T-cell (primary cell): ENCODE results near the gene MTOR. TPM values are rescaled to one million over a fixed set of nuclear protein-coding genes. Genes with fewer than 3 reads are reported as not detected.
"Not testable (repeated sequence)": the region's sequence is repeated elsewhere in the genome, so short reads cannot be mapped to it uniquely, and the experiment has no call there.

Source experiments
- ATAC-seq, 4 experiments: fragments of 200-7000 bp in 3 of 4; fragments of 150-1000 bp in 1 of 4; cut with Tn5 transposase; replicated peaks in 1 of 4; 1 replicate in 3 of 4; 2 replicates in 1 of 4; pipeline ENCODE4 v1.10.0; 2021; ENCODE audit warnings: moderate library complexity in 3 of 4, mild to moderate bottlenecking in 2 of 4, moderate number of reproducible peaks in 1 of 4
- CTCF ChIA-PET, 2 donors: fragments of 300-600 bp; sonication (Branson Sonifier 250); formaldehyde crosslinking; loops; one replicate each; lab custom pipeline; 2022; ENCODE audit warnings: antibody characterized with exemption in 2 of 2; lab: Charles Lee
- POLR2A ChIA-PET, 2 donors: fragments of 300-600 bp; sonication (Branson Sonifier 250); formaldehyde crosslinking; loops; one replicate each; lab custom pipeline; 2022; ENCODE audit warnings: antibody characterized with exemption in 2 of 2; lab: Charles Lee
- DNase-seq, 35 experiments: peaks; one replicate each; pipeline versions ENCODE4 v3.0.0 to v3.0.0-alpha.2; 2013 to 2023
- H3K27ac ChIP-seq: one replicate; pipeline ENCODE4 v1.5.1; 2013; ENCODE audit warnings: low read length
- H3K27me3 ChIP-seq, 2 experiments: replicated peaks in 1 of 2; 1 replicate in 1 of 2; 2 replicates in 1 of 2; pipeline versions ENCODE4 v1.6.1 to v1.7.0; 2013; ENCODE audit warnings: low read length in 1 of 2, mixed read lengths in 1 of 2; ENCODE audit not compliant: control insufficient read depth in 2 of 2, insufficient read depth in 2 of 2; ENCODE audit errors: extremely low read depth in 1 of 2
- H3K36me3 ChIP-seq, 2 donors: 1 replicate in 1 of 2; 2 replicates in 1 of 2; pipeline versions ENCODE4 v1.6.1 to v1.7.0; 2013; ENCODE audit warnings: low read length in 1 of 2; ENCODE audit not compliant: control insufficient read depth in 2 of 2, insufficient read depth in 1 of 2; ENCODE audit errors: extremely low read depth in 1 of 2
- H3K4me1 ChIP-seq, 2 experiments: 1 replicate in 1 of 2; 2 replicates in 1 of 2; pipeline versions ENCODE4 v1.6.1 to v1.7.0; 2013; ENCODE audit warnings: low read length in 2 of 2, mixed read lengths in 1 of 2; ENCODE audit not compliant: insufficient read depth in 2 of 2, control insufficient read depth in 1 of 2; ENCODE audit errors: extremely low read depth in 1 of 2
- H3K4me3 ChIP-seq, 2 donors: 1 replicate in 1 of 2; 2 replicates in 1 of 2; pipeline versions ENCODE4 v1.5.1 to v1.7.0; 2013; ENCODE audit warnings: mild to moderate bottlenecking in 2 of 2, low read length in 1 of 2, moderate library complexity in 1 of 2; ENCODE audit not compliant: control insufficient read depth in 1 of 2; ENCODE audit errors: extremely low read depth in 1 of 2
- H3K9me3 ChIP-seq: 2 replicates; pipeline ENCODE4 v1.7.0; 2013
- H3K27ac Mint-ChIP-seq, 2 donors: one replicate each; pipeline ENCODE4 v1.8.0; 2020 to 2021; ENCODE audit warnings: mild to moderate bottlenecking in 2 of 2, mixed read lengths in 2 of 2
- H3K27me3 Mint-ChIP-seq, 2 donors: one replicate each; pipeline ENCODE4 v1.8.0; 2021 to 2022; ENCODE audit warnings: mixed read lengths in 2 of 2
- H3K36me3 Mint-ChIP-seq: one replicate; pipeline ENCODE4 v1.8.0; 2021; ENCODE audit warnings: mixed read lengths
- H3K4me1 Mint-ChIP-seq, 3 donors: one replicate each; pipeline ENCODE4 v1.8.0; 2020 to 2022; ENCODE audit warnings: mixed read lengths in 3 of 3, mild to moderate bottlenecking in 1 of 3
- H3K4me3 Mint-ChIP-seq, 3 donors: one replicate each; pipeline ENCODE4 v1.8.0; 2020 to 2022; ENCODE audit warnings: mild to moderate bottlenecking in 3 of 3, mixed read lengths in 3 of 3, moderate library complexity in 3 of 3
- H3K9me3 Mint-ChIP-seq, 3 donors: one replicate each; pipeline ENCODE4 v1.8.0; 2020 to 2022; ENCODE audit warnings: mixed read lengths in 3 of 3
- WGBS: methylation state at CpG from one replicate; pipeline ENCODE4 v1.1.5; 2013; ENCODE audit warnings: missing lambda C conversion rate; ENCODE audit not compliant: insufficient coverage; 5-methylcytosine and 5-hydroxymethylcytosine counted together
- total RNA-seq, 35 experiments: library from RNA in 6 of 35; stranded (reverse) in 6 of 35; fragments of 120-200 nt in 1 of 35; gene quantifications; one replicate each; pipeline versions ENCODE4 v1.2.1 to v1.2.4 and lab custom pipeline; 2013 to 2026

The MTOR gene
- total RNA-seq, 5 donors from 2014 or later (not counting 1 experiment from before 2014, with no cell fraction given) = 41.7 to 45.1 (median 43.6) TPM

DNA sequence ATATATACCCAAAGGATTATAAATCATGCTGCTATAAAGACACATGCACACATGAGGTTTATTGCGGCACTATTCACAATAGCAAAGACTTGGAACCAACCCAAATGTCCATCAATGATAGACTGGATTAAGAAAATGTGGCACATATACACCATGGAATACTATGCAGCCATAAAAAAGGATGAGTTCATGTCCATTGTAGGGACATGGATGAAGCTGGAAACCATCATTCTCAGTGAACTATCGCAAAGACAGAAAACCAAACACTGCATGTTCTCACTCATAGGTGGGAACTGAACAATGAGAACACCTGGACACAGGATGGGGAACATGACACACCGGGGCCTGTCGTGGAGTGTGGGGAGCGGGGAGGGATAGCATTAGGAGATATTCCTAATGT lies 95.6 kb downstream of the MTOR start:
- H3K27ac Mint-ChIP-seq, ATAC-seq, H3K27me3 ChIP-seq, H3K4me3 ChIP-seq, H3K4me1 Mint-ChIP-seq, H3K9me3 Mint-ChIP-seq, CTCF ChIA-PET, H3K9me3 ChIP-seq, H3K27ac ChIP-seq, DNase-seq, H3K4me3 Mint-ChIP-seq, POLR2A ChIA-PET, H3K27me3 Mint-ChIP-seq, H3K4me1 ChIP-seq, H3K36me3 ChIP-seq: not testable (repeated sequence)
- H3K36me3 Mint-ChIP-seq = peaks cover 54% of the 10 kb centered on the region
- 100% methylated on average over 1 of the region's 5 CpGs for WGBS

DNA sequence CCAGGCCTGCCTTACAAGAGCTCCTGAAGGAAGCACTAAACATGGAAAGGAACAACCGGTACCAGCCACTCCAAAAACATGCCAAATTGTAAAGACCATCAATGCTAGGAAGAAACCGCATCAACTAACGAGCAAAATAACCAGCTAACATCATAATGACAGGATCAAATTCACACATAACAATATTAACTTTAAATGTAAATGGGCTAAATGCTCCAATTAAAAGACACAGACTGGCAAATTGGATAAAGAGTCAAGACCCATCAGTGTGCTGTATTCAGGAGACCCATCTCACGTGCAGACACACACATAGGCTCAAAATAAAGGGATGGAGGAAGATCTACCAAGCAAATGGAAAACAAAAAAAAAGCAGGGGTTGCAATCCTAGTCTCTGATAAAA lies 99.6 kb downstream of the MTOR start:
- H3K4me3 Mint-ChIP-seq, DNase-seq, H3K4me1 Mint-ChIP-seq, H3K9me3 Mint-ChIP-seq, H3K27me3 Mint-ChIP-seq, H3K27ac Mint-ChIP-seq, ATAC-seq, POLR2A ChIA-PET, H3K27ac ChIP-seq, CTCF ChIA-PET, H3K9me3 ChIP-seq, H3K4me3 ChIP-seq, H3K27me3 ChIP-seq, H3K4me1 ChIP-seq: not testable (repeated sequence)
- WGBS = no CpG with 5 or more reads among the region's 4 CpGs
- H3K36me3 ChIP-seq = peaks cover 0 to 18% of the 10 kb centered on the region in 2 donors
- peaks cover 55% of the 10 kb centered on the region for H3K36me3 Mint-ChIP-seq

DNA sequence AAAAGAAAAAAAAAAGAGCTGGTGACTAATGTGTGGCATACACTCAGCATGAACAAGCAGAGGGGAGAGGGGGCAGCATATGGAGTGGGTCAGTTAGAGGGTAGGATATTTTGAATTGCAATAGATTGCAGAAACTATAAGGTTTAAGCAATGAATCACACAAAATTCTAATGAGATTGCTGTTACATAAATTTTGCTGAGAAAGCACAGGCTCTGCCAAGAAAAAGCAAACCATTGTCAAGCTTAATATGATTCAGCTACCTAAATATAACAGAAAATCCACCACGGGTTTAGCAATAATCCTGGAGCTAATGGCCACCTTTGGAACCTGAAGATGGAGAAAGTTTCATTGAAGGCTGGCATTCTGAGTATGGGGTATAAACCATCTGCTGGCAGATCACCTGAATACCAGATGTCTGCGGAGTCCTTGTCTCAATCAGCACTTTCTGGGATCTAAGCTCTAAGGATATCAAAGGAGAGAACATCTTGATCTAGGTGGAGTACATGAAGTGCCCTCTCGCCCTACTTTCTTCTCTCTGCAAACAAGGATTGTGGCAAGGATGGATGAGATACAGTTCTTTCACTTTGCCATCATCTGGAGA lies 103.5 kb downstream of the MTOR start:
- Histone ChIP-seq H3K27ac (no peak overlapping the region), H3K27me3 (no peaks in the 10 kb centered on the region), H3K4me1 (no peaks in the 10 kb centered on the region), H3K4me3 (no peak overlapping the region), H3K36me3 (peaks cover 2 to 40% of the 10 kb centered on the region in 2 donors), H3K9me3 (no peaks in the 10 kb centered on the region)
- no peaks in the 10 kb centered on the region for H3K27me3 Mint-ChIP-seq
- WGBS = no CpG with 5 or more reads among the region's 3 CpGs
- H3K36me3 Mint-ChIP-seq = peaks cover 52% of the 10 kb centered on the region
- POLR2A ChIA-PET = interaction anchor here (0.5 to 0.7 kb wide), 3 partner anchors 28 to 834 kb away, joined by 3 to 4 read pairs (median 4); no protein-coding TSS in a partner anchor
- no peak overlapping the region for H3K4me3 Mint-ChIP-seq
- peak overlapping the region in 1 of 2 donors; percentile 48 for H3K27ac Mint-ChIP-seq
- DNase-seq = no peak
- H3K9me3 Mint-ChIP-seq = no peaks in the 10 kb centered on the region
- peaks cover 0 to 16% (median 14%) of the 10 kb centered on the region in 3 donors for H3K4me1 Mint-ChIP-seq
- no peak for ATAC-seq
- CTCF ChIA-PET = no interaction called here

DNA sequence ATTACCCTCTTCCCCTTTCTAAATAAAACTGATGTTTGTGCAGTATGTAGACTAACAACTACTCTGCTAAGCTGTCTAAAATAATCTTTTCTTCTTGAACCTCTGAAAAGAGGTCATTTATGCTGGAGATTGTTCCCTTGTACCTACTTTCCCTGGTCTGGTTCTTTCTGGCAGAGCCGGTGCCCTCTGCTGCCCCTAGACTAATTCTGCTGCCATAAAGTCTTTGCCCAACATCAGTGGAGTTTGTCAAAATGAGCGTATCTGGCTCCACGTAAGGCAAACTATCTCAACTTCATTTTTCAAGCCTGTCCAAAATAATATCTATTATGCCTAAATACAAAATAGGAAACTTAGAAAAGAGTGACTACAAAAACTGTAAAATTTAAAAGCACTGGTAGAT lies 104.1 kb downstream of the MTOR start:
- Mint-ChIP-seq H3K27ac (peak overlapping the region in 1 of 2 donors; percentile 48), H3K9me3 (no peaks in the 10 kb centered on the region), H3K4me3 (no peak overlapping the region), H3K4me1 (peaks cover 0 to 16% (median 8%) of the 10 kb centered on the region in 3 donors), H3K36me3 (peaks cover 49% of the 10 kb centered on the region), H3K27me3 (no peaks in the 10 kb centered on the region)
- DNase-seq = no peak
- ATAC-seq = no peak
- H3K27me3 ChIP-seq = no peaks in the 10 kb centered on the region
- no peaks in the 10 kb centered on the region for H3K4me1 ChIP-seq
- H3K9me3 ChIP-seq = no peaks in the 10 kb centered on the region
- no peak overlapping the region for H3K27ac ChIP-seq
- peaks cover 2 to 44% of the 10 kb centered on the region in 2 donors for H3K36me3 ChIP-seq
- no peak overlapping the region for H3K4me3 ChIP-seq
- ChIA-PET CTCF (no interaction called here), POLR2A (no interaction called here)
- WGBS = 100% methylated on average over 1 of the region's 3 CpGs

DNA sequence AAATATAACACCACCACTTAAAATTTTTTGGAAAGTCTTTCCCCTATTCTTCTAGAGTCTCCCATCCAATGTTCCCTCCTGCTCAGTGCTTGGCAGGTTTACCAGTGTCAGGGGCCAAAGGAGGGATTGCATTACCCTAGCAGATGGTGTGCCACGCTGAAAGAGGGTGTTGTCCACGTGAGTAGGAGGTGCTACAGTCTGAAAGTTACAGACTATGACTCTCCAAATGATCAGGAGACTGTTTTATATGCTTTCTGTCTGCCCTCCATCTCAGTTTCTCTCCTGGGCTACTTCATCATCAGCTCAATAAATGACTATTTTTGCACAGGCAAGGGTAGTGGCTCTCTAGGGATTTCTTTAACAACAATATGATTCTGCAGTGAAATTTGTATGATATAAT lies 104.5 kb downstream of the MTOR start:
- H3K36me3 Mint-ChIP-seq = peaks cover 49% of the 10 kb centered on the region
- WGBS = no CpG with 5 or more reads among the region's 2 CpGs
- POLR2A ChIA-PET = no interaction called here
- H3K36me3 ChIP-seq = peaks cover 2 to 47% of the 10 kb centered on the region in 2 donors
- no peak overlapping the region for H3K4me3 ChIP-seq
- H3K4me1 ChIP-seq = no peaks in the 10 kb centered on the region
- H3K27me3 ChIP-seq = no peaks in the 10 kb centered on the region
- H3K9me3 Mint-ChIP-seq = no peaks in the 10 kb centered on the region
- no peaks in the 10 kb centered on the region for H3K27me3 Mint-ChIP-seq
- peak overlapping the region in 1 of 2 donors; percentile 48 for H3K27ac Mint-ChIP-seq
- CTCF ChIA-PET = no interaction called here
- no peak overlapping the region for H3K27ac ChIP-seq
- ATAC-seq (no peak), DNase-seq (no peak)
- no peaks in the 10 kb centered on the region for H3K9me3 ChIP-seq
- no peak overlapping the region for H3K4me3 Mint-ChIP-seq
- peaks cover 0 to 16% (median 5%) of the 10 kb centered on the region in 3 donors for H3K4me1 Mint-ChIP-seq

DNA sequence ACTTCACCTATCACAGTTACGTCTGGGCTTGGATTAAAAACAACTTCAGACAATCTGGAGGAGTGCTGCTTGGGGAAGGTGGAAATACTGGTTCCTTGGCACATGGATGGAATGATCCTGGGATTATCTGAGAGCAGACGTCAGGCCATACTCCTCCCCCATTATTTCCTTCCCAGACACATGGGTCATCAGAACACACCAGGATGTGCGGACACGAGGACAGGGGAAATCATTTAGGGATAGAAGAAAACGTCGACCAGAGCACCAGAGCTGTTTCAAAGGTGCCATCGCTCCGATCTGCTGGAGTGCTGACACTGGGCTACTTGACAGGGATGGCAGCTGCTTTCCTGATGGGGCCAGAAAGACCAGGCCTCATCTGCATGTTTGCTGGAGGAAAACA lies 105.0 kb downstream of the MTOR start:
- POLR2A ChIA-PET = no interaction called here
- Mint-ChIP-seq H3K4me1 (peaks cover 0 to 16% (median 5%) of the 10 kb centered on the region in 3 donors), H3K4me3 (no peak overlapping the region), H3K9me3 (no peaks in the 10 kb centered on the region), H3K36me3 (peaks cover 50% of the 10 kb centered on the region), H3K27ac (no peak overlapping the region), H3K27me3 (no peaks in the 10 kb centered on the region)
- ATAC-seq = no peak
- Histone ChIP-seq H3K36me3 (peaks cover 3 to 52% of the 10 kb centered on the region in 2 donors), H3K9me3 (no peaks in the 10 kb centered on the region), H3K27me3 (no peaks in the 10 kb centered on the region), H3K27ac (no peak overlapping the region), H3K4me3 (no peak overlapping the region), H3K4me1 (no peaks in the 10 kb centered on the region)
- CTCF ChIA-PET = no interaction called here
- DNase-seq = no peak
- 80% methylated on average over 2 of the region's 8 CpGs for WGBS
